PC-3 (cell line): ENCODE data around the gene P2RX6. TPM values are rescaled to one million over a fixed set of nuclear protein-coding genes. Genes with fewer than 3 reads are reported as not detected.

ENCODE experiments used
- ATAC-seq: fragments of 200-7000 bp; cut with Tn5 transposase; 2 replicates; pipeline ENCODE4 v1.9.1; 2020; ENCODE audit warnings: mild to moderate bottlenecking, moderate library complexity
- BruUV-seq: library from RNA; stranded (reverse); fragments of 400-500 nt; replicated peaks from 2 replicates; lab custom pipeline; 2021; lab: Mats Ljungman, UMichigan
- CTCF ChIA-PET: fragments of 300-600 bp; sonication (Branson Sonifier 250); formaldehyde crosslinking; loops from one replicate; lab custom pipeline; 2022; ENCODE audit warnings: antibody characterized with exemption; lab: Charles Lee
- POLR2A ChIA-PET: fragments of 300-600 bp; sonication (Branson Sonifier 250); formaldehyde crosslinking; loops from one replicate; lab custom pipeline; 2022; ENCODE audit warnings: antibody characterized with exemption; ENCODE audit not compliant: unreplicated experiment; lab: Charles Lee
- DNase-seq: peaks from one replicate; pipeline ENCODE4 v3.0.0-alpha.2; 2015
- H2AFZ ChIP-seq: fragments of 300-600 bp; sonication (generic); 2 replicates; pipeline ENCODE4 v1.6.0; 2016; ENCODE audit warnings: antibody characterized with exemption, low read length
- H3F3A ChIP-seq: fragments of 300-600 bp; sonication (generic); one replicate; pipeline ENCODE4 v1.6.0; 2017; ENCODE audit warnings: antibody characterized with exemption, low read length, control low read depth, mild to moderate bottlenecking; ENCODE audit not compliant: unreplicated experiment
- H3K27ac ChIP-seq: fragments of 300-600 bp; sonication (generic); 2 replicates; pipeline ENCODE4 v1.5.1; 2016; ENCODE audit warnings: mild to moderate bottlenecking, low read length
- H3K27me3 ChIP-seq: fragments of 300-600 bp; sonication (generic); 2 replicates; pipeline ENCODE4 v1.6.1; 2016; ENCODE audit warnings: low read length, mixed read lengths
- H3K36me3 ChIP-seq: fragments of 300-600 bp; sonication (generic); 2 replicates; pipeline ENCODE4 v1.6.1; 2016; ENCODE audit warnings: low read depth, mixed run types, low read length, mixed read lengths
- H3K4me1 ChIP-seq: fragments of 300-600 bp; sonication (generic); 2 replicates; pipeline ENCODE4 v1.5.1; 2016; ENCODE audit warnings: low read length; ENCODE audit not compliant: insufficient read depth
- H3K4me2 ChIP-seq: fragments of 300-600 bp; sonication (generic); 2 replicates; pipeline ENCODE4 v1.6.0; 2016; ENCODE audit warnings: low read length
- H3K4me3 ChIP-seq: fragments of 300-600 bp; sonication (generic); 2 replicates; pipeline ENCODE4 v1.5.1; 2016; ENCODE audit warnings: mild to moderate bottlenecking, low read length, mixed read lengths
- H3K79me2 ChIP-seq: fragments of 300-600 bp; sonication (generic); 2 replicates; pipeline ENCODE4 v1.6.1; 2017; ENCODE audit warnings: low read length, mixed read lengths
- H3K9ac ChIP-seq: fragments of 300-600 bp; sonication (generic); 2 replicates; pipeline ENCODE4 v1.6.0; 2016; ENCODE audit warnings: mild to moderate bottlenecking, low read length
- H3K9me2 ChIP-seq: fragments of 300-600 bp; sonication (generic); replicated peaks from 2 replicates; pipeline ENCODE4 v1.6.1; 2016; ENCODE audit warnings: mixed run types, low read length, mixed read lengths
- H3K9me3 ChIP-seq: fragments of 300-600 bp; sonication (generic); 2 replicates; pipeline ENCODE4 v1.6.1; 2016; ENCODE audit warnings: low read length, mixed read lengths
- H4K20me1 ChIP-seq: fragments of 300-600 bp; sonication (generic); 2 replicates; pipeline ENCODE4 v1.6.1; 2016; ENCODE audit warnings: low read length, mixed read lengths
- CTCF ChIP-seq: fragments of 300-600 bp; sonication (generic); conservative IDR thresholded peaks from 2 replicates; pipeline ENCODE4 v1.5.1; 2017; ENCODE audit warnings: antibody characterized with exemption, low read depth, mild to moderate bottlenecking, low read length
- EZH2 ChIP-seq: fragments of 300-600 bp; sonication (generic); IDR thresholded peaks from one replicate; pipeline ENCODE4 v1.6.1; 2017; ENCODE audit warnings: antibody characterized with exemption, mild to moderate bottlenecking, low read length; ENCODE audit not compliant: unreplicated experiment
- EZH2phosphoT487 ChIP-seq: fragments of 300-600 bp; sonication (generic); IDR thresholded peaks from 2 replicates; pipeline ENCODE4 v1.6.1; 2018; ENCODE audit warnings: mild to moderate bottlenecking, antibody characterized with exemption, low read length, borderline replicate concordance
- intact Hi-C: fragments of 100-400 bp; cut with micrococcal nuclease; formaldehyde crosslinking; loops from 2 replicates; pipeline ENCODE4 v1.9.0; 2023
- total RNA-seq: library from RNA; depleted of rRNA; stranded (reverse); fragments of >200 nt; gene quantifications from 2 replicates; pipeline ENCODE4 v1.2.3, GENCODE V29; 2014

P2RX6 gene
- total RNA-seq, 1 experiment from 2014 or later: 1.1 TPM

- BruUV-seq: no TSS peak
- POLR2A ChIA-PET: no interaction called here
- no peaks in the 10 kb centered on the region for H3K9me3 ChIP-seq
- H3F3A ChIP-seq: no peaks in the 10 kb centered on the region
- H3K4me2 ChIP-seq: no peak overlapping the region
- intact Hi-C loops: no loop called here
- DNase-seq (no peak), ATAC-seq (no peak; the same call in 1 of the 2 replicates)
- no peaks in the 10 kb centered on the region for H3K4me1 ChIP-seq
- CTCF ChIA-PET: interaction anchor here (0.6 kb wide), 1 partner anchor 657 kb away, joined by 4 read pairs; no protein-coding TSS in a partner anchor
- no peaks in the 10 kb centered on the region for H4K20me1 ChIP-seq
- no peak overlapping the region for H2AFZ ChIP-seq
- H3K4me3 ChIP-seq: no peak overlapping the region
- H3K79me2 ChIP-seq: no peaks in the 10 kb centered on the region
- H3K27ac ChIP-seq: no peak overlapping the region
- H3K9me2 ChIP-seq: no peaks in the 10 kb centered on the region
- no peaks in the 10 kb centered on the region for H3K27me3 ChIP-seq
- H3K9ac ChIP-seq: no peak overlapping the region
- no peaks in the 10 kb centered on the region; the same call in 1 of the 2 replicates for H3K36me3 ChIP-seq
- no peak for TF ChIP-seq EZH2phosphoT487
- no peak for TF ChIP-seq CTCF
- TF ChIP-seq EZH2: no peak
Observed at GRCh38 chr22:20989323-20990138, 25.4 kb upstream of the P2RX6 start.

- Histone ChIP-seq H3K4me2 (no peak overlapping the region), H3K9me2 (no peaks in the 10 kb centered on the region), H3K27ac (no peak overlapping the region), H4K20me1 (no peaks in the 10 kb centered on the region), H3K27me3 (no peaks in the 10 kb centered on the region), H3K79me2 (no peaks in the 10 kb centered on the region), H3K9me3 (no peaks in the 10 kb centered on the region), H3K9ac (no peak overlapping the region), H3F3A (no peaks in the 10 kb centered on the region), H2AFZ (no peak overlapping the region), H3K4me1 (no peaks in the 10 kb centered on the region), H3K36me3 (no peaks in the 10 kb centered on the region; the same call in 1 of the 2 replicates), H3K4me3 (no peak overlapping the region)
- CTCF ChIA-PET: no interaction called here
- POLR2A ChIA-PET: no interaction called here
- no TSS peak for BruUV-seq
- no peak for DNase-seq
- ATAC-seq: no peak
- intact Hi-C loops: no loop called here
- TF ChIP-seq EZH2: no peak
- no peak for TF ChIP-seq CTCF
- TF ChIP-seq EZH2phosphoT487: no peak
Observed at GRCh38 chr22:20990184-20991180, 24.5 kb upstream of the P2RX6 start.
